ENCODE data around the gene RELB.
"Not testable (repeated sequence)": the region's sequence is repeated elsewhere in the genome, so short reads cannot be mapped to it uniquely, and the experiment has no call there.

RELB gene

DNA sequence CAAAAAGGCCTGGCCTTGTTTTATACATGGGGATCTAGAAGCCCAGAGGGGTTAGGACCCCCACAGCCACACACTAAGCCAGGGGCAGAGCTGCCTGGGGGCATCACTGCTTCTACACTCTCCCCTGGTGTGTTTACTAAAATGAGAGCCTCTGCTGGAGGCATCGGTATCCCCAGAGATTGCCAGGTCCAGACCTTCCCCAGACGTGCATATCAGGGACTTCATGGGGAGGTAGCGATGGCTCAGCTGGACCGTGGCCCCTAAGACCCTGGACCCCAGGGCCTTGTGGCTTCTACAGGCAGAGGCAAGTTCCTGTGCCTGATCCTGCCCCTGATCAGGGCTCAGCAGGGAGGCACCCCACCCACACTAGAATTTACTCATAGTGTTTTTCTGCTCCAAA, 32.6 kb upstream of the RELB start:
- no peak for DNase-seq (ENCODE audit: extremely low read depth, insufficient read length)
- H3K36me3 ChIP-seq (ENCODE audit: control insufficient read depth, insufficient read depth, low read length) = peaks cover 17% of the 10 kb centered on the region
- no peak overlapping the region for H3K4me3 ChIP-seq (replicated peaks; ENCODE audit: low read depth, low read length)
- H3K27me3 ChIP-seq (replicated peaks; ENCODE audit: control insufficient read depth, insufficient read depth, low read length) = no peaks in the 10 kb centered on the region
- TF ChIP-seq, protein P1, sequence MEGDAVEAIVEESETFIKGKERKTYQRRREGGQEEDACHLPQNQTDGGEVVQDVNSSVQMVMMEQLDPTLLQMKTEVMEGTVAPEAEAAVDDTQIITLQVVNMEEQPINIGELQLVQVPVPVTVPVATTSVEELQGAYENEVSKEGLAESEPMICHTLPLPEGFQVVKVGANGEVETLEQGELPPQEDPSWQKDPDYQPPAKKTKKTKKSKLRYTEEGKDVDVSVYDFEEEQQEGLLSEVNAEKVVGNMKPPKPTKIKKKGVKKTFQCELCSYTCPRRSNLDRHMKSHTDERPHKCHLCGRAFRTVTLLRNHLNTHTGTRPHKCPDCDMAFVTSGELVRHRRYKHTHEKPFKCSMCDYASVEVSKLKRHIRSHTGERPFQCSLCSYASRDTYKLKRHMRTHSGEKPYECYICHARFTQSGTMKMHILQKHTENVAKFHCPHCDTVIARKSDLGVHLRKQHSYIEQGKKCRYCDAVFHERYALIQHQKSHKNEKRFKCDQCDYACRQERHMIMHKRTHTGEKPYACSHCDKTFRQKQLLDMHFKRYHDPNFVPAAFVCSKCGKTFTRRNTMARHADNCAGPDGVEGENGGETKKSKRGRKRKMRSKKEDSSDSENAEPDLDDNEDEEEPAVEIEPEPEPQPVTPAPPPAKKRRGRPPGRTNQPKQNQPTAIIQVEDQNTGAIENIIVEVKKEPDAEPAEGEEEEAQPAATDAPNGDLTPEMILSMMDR (IDR thresholded peaks at IDR 0.05; ENCODE audit: insufficient read depth, low read length, poor library complexity, severe bottlenecking) = no peak

- no peak for DNase-seq (ENCODE audit: extremely low read depth, insufficient read length)
- TF ChIP-seq, protein P1 (IDR thresholded peaks at IDR 0.05; ENCODE audit: insufficient read depth, low read length, poor library complexity, severe bottlenecking) = no peak
- Histone ChIP-seq H3K4me3 (replicated peaks; ENCODE audit: low read depth, low read length) (no peak overlapping the region), H3K27me3 (replicated peaks; ENCODE audit: control insufficient read depth, insufficient read depth, low read length) (no peaks in the 10 kb centered on the region), H3K36me3 (ENCODE audit: control insufficient read depth, insufficient read depth, low read length) (peaks cover 22% of the 10 kb centered on the region)
Measured at GRCh38 chr19:44969437-44969836, 31.8 kb upstream of the RELB start.

DNA sequence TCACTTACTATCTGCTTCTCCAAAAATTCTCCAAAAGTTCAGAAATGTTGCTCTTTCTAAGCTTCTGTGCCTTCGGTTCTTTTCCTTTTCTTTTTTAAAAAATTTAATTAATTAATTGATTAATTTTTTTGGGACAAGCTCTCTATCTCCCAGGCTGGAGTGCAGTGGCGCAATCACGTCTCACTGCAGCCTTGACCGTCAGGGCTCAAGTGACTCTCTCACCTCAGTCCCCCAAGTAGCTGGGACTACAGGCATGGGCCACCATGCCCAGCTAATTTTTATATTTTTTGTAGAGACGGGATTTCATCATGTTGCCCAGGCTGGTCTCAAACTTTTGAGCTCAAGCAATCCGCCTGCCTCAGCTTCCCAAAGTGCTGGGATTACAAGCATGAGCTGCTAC, 29.8 kb upstream of the RELB start:
- H3K4me3 ChIP-seq (replicated peaks; ENCODE audit: low read depth, low read length); H3K27me3 ChIP-seq (replicated peaks; ENCODE audit: control insufficient read depth, insufficient read depth, low read length); DNase-seq (ENCODE audit: extremely low read depth, insufficient read length): not testable (repeated sequence)
- peaks cover 32% of the 10 kb centered on the region for H3K36me3 ChIP-seq (ENCODE audit: control insufficient read depth, insufficient read depth, low read length)

- TF ChIP-seq, protein P1 (IDR thresholded peaks at IDR 0.05; ENCODE audit: insufficient read depth, low read length, poor library complexity, severe bottlenecking) = no peak
- Histone ChIP-seq H3K4me3 (replicated peaks; ENCODE audit: low read depth, low read length) (no peak overlapping the region), H3K36me3 (ENCODE audit: control insufficient read depth, insufficient read depth, low read length) (peaks cover 42% of the 10 kb centered on the region), H3K27me3 (replicated peaks; ENCODE audit: control insufficient read depth, insufficient read depth, low read length) (no peaks in the 10 kb centered on the region)
- no peak for DNase-seq (ENCODE audit: extremely low read depth, insufficient read length)
Measured at GRCh38 chr19:44972802-44973201, 28.5 kb upstream of the RELB start.

DNA sequence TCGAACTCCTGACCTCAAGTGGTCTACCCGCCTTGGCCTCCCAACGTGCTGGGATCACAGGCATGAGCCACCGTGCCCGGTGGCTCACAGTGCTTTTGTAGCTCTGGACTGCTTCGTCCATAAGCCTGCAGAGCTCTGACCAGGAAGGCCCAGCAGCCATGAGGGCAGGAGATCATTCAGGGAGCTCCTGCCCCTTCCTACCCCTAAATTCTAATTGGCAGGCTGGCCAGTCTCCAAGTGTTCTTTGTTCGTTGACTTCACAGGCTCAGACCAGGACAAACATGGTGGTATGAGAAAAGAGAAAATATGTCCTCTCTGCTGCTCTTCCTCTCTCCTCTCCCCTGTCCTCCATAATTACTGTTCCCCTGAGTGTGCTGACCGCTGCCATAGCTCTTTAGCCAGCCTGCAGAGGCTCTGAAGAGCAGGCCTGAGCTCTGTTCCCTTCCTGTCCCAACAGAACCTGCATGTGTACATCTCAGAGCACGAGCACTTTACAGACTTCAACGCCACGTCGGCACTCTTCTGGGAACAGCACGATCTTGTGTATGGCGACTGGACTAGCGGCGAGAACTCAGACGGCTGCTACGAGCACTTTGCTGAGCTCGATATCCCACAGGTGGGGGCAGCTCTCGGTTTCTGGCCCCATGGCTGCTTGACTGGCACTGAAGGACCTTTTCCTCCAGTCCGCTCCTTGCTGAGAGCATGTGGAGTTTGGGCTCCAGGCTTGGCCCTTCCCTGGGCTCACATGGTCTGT, 27.1 kb upstream of the RELB start:
- H3K36me3 ChIP-seq (ENCODE audit: control insufficient read depth, insufficient read depth, low read length) = peaks cover 39% of the 10 kb centered on the region

GRCh38 chr19:44974857-44975256, 26.4 kb upstream of the RELB start:
- Histone ChIP-seq H3K4me3 (replicated peaks; ENCODE audit: low read depth, low read length) (no peak overlapping the region), H3K27me3 (replicated peaks; ENCODE audit: control insufficient read depth, insufficient read depth, low read length) (no peaks in the 10 kb centered on the region), H3K36me3 (ENCODE audit: control insufficient read depth, insufficient read depth, low read length) (peaks cover 41% of the 10 kb centered on the region)
- TF ChIP-seq, protein P1 (IDR thresholded peaks at IDR 0.05; ENCODE audit: insufficient read depth, low read length, poor library complexity, severe bottlenecking) = no peak
- no peak for DNase-seq (ENCODE audit: extremely low read depth, insufficient read length)

More for the DNA sequence above, 27.1 kb upstream of the RELB start:
- Histone ChIP-seq H3K4me3 (replicated peaks; ENCODE audit: low read depth, low read length) (no peak overlapping the region), H3K27me3 (replicated peaks; ENCODE audit: control insufficient read depth, insufficient read depth, low read length) (no peaks in the 10 kb centered on the region)
- TF ChIP-seq, protein P1 (IDR thresholded peaks at IDR 0.05; ENCODE audit: insufficient read depth, low read length, poor library complexity, severe bottlenecking) = no peak
- DNase-seq (ENCODE audit: extremely low read depth, insufficient read length) = no peak
